Hippocampal formation (tissue), 2 donors: Measurements from ENCODE around the gene CARD19.
"Not testable (repeated sequence)": the region's sequence is repeated elsewhere in the genome, so short reads cannot be mapped to it uniquely, and the experiment has no call there.

Experiments
- DNase-seq, 2 donors: peaks; one replicate each; lab custom pipeline; 2025; lab: John Stamatoyannopoulos, UW

CARD19 gene

GRCh38 chr9:93107151-93107824 is 11.3 kb downstream of the CARD19 start:
- no peak for DNase-seq

GRCh38 chr9:93107825-93108161 is 11.8 kb downstream of the CARD19 start:
- DNase-seq: no peak

DNA sequence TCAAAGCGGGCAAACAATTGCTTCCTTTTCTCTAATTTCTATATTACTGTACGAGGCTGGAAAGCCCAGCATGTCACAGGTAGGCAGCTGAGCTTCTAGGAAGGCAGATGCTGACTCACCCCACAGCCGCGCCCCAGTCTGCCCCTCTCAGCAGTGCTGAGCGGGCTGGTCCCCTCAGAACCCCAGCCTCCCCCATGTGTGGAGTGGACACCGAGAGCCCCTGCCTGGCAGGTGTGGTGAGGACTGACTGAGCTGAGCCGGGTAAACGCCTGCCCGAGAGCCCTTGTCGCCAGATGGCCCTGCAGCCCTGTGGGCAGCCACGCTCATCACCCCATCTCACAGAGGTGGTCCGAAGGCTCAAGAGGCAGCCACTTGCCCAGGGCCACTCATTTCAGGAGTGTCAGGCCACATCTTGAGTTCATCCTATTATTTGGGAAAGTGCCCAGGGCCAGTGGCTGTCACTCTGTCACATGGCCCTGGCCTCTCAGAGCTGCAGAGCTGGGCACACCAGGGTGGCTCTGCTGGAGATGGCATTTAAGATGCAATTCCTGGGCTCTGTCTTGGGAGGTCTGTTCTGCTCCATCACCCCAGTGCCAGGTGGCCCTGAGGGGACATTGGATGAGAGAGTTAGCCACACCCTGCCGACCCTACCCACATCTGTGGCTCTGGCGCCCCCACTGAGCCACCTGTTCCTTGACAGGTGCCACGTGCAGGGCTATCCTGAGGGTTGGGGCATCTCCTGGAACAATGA is 12.4 kb downstream of the CARD19 start:
- DNase-seq: no peak

- DNase-seq: no peak
Observed at GRCh38 chr9:93110311-93110855, 14.4 kb downstream of the CARD19 start.

GRCh38 chr9:93111001-93111370 is 15.0 kb downstream of the CARD19 start:
- no peak for DNase-seq

GRCh38 chr9:93111371-93112115 is 15.5 kb downstream of the CARD19 start:
- DNase-seq: no peak

- no peak for DNase-seq
Observed at GRCh38 chr9:93112116-93112863, 16.3 kb downstream of the CARD19 start.

DNA sequence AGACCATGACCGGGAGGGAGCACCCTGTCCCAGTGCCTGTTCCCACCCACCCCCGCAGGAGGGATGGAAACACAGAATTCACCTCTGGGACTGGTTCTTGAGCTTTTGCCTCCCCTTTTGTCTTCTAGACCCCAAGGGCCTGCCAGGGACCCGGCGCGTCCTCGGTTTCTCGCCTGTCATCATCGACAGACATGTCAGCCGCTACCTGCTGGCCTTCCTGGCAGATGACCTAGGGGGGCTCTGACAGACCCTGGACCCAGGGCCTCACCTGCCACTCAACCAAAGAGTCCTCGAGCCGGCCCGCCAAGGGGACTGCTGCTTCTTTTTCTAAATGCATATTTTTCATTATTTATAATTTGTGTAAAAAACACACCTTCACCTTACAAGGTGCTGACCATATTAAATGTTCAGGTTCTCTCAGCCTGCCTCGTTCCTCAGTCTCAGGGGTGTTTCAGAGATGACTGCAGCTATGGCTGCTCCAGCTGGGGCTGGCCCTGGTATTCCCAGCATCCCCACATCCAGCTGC is 16.9 kb downstream of the CARD19 start:
- no peak for DNase-seq

GRCh38 chr9:93114169-93114983 is 18.4 kb downstream of the CARD19 start:
- DNase-seq: no peak

DNA sequence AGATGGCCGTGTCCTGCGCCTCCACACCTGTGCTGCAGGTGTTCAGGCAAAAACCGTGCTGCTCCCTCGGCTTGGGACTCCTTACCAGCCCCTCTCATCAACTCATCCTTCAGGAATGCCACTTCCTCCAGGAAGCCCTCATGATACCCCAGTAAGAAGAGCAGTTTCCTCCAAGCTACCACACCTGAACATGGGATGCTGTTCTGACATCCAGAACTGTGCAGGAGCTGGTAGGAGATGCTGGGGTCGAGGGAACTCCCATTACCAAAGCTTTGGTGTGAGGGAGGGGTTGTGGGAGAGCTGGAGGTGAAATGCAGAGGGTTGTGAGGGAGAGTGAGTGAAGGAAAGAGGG is 18.9 kb downstream of the CARD19 start:
- no peak for DNase-seq

- DNase-seq: no peak
Observed at GRCh38 chr9:93115486-93116071, 19.6 kb downstream of the CARD19 start.

DNA sequence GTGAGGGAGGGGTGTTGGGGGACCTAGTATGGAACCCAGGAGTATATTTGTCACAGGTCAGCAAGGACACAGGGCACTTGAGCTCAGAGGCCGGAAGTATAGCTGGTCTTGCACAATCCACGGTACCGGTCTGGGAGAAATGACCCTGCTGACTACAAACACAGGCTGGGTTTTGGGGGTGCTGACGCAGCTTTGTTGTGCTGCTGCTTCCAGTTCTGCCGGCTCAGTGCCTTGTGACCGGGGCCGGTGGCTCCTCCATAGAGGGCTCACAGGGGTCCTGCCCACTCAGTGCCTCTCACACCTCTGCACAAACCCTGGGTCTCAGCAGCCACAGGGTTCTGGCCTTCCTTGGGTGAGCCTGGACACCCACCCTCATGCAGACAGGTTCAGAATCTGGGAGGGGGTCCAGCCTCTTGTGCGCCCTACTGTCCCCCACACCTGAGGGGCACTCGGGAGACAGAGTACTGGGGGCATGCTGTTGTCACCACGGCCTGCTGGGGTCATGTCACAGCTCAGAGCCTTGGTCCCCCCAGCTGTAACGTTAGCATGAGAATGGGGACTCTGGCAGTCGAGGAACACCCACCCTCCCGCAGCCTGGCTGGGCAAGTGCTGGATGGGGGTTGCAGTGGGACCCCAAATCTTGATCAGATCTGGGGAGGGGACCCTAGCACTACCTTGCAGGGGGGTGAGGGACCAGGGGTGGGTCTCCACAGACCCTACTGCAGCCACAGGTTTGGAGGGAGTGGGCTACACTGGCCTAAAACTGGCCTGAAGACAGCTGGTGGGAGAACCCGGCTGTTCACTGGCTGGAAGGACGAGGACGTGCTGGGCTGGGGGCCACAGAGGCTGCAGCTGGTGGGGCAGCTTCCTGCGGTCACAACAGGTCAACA is 20.3 kb downstream of the CARD19 start:
- DNase-seq: peak in 1 of 2 donors; percentile 35

DNA sequence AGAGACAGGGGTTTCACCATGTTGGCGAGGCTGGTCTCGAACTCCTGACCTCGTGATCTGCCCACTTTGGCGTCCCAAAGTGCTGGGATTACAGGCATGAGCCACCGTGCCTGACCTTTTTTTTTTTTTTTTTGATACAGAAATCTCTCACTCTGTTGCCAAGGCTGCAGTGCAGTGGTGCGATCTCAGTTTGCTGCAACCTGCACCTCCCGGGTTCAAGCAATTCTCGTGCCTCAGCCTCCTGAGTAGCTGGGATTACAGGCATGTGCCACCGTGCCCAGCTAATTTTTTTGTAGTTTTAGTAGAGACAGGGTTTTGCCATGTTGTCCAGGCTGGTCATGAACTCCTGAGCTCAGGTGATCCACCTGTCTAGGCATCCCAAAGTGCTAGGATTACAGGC is 21.5 kb downstream of the CARD19 start:
- DNase-seq: not testable (repeated sequence)

GRCh38 chr9:93117924-93118862 is 22.2 kb downstream of the CARD19 start:
- DNase-seq: no peak

- DNase-seq: no peak
Observed at GRCh38 chr9:93118863-93119702, 23.1 kb downstream of the CARD19 start.

DNA sequence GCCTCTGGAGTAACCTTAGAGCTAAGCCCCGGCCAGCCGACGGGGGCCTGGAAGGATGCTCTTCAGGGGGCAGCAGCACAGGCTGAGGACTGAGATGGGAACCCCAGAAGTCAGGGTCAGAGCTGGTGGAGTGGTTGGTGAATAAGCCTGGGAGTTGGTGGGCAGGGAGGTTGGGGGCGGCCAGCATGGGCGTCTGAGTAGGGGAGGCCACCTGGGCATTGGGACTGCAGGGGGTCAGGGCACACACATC is 23.6 kb downstream of the CARD19 start:
- no peak for DNase-seq

GRCh38 chr9:93119953-93120845 is 24.2 kb downstream of the CARD19 start:
- peak in 1 of 2 donors; percentile 63 for DNase-seq
